ENCODE data around the gene TFDP2. TPM values are rescaled to one million over a fixed set of nuclear protein-coding genes. Genes with fewer than 3 reads are reported as not detected.
A peak's percentile ranks its signal among the peaks of the same experiment; 100 is the strongest.

TFDP2 gene
- total RNA-seq, 1 experiment from 2014 or later = 76.0 TPM

DNA sequence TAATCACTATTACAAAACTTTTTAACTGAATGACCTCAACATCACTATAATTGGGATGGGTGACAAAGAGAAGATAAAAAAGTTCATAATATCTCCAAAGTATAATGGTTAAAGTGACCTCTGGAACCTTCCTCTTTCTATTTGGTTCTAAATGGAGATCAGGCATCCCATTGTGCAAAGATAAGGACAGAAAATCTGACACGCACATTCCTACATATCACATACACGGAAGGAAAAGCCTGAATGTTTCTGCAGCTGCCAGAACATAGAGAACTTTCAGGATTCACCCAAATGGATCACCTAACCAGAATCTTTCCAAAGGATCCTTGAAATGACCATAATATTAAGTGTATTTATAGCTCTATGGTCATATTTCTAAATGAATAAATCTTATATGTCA is 128.2 kb downstream of the TFDP2 start:
- no peak overlapping the region for H2AK5ac ChIP-seq (ENCODE audit: insufficient read length, low read length)
- Mint-ChIP-seq H3K4me3 (no peak overlapping the region), H3K4me1 (peaks cover 7 to 22% of the 10 kb centered on the region in 2 experiments), H3K9me3 (no peaks in the 10 kb centered on the region), H3K27me3 (ENCODE audit: low read depth) (no peaks in the 10 kb centered on the region), H3K36me3 (ENCODE audit: insufficient read depth in 1 of 3, low read depth in 3 of 3) (peaks cover 7 to 33% (median 19%) of the 10 kb centered on the region in 3 experiments; a peak in 6 of 7 replicates), H3K27ac (peak overlapping the region in 1 of 3 experiments; percentile 62; a peak in 1 of 7 replicates)
- H3K4me2 ChIP-seq (ENCODE audit: insufficient read depth, insufficient read length, low read length) = no peak overlapping the region
- H2AFZ ChIP-seq (ENCODE audit: low read length) = no peak overlapping the region
- H4K20me1 ChIP-seq (ENCODE audit: control insufficient read depth, insufficient read depth, insufficient read length) = no peaks in the 10 kb centered on the region
- no peak for DNase-seq
- no peaks in the 10 kb centered on the region for H3K4me1 ChIP-seq (ENCODE audit: insufficient read depth, low read length)
- TF ChIP-seq, protein P1, sequence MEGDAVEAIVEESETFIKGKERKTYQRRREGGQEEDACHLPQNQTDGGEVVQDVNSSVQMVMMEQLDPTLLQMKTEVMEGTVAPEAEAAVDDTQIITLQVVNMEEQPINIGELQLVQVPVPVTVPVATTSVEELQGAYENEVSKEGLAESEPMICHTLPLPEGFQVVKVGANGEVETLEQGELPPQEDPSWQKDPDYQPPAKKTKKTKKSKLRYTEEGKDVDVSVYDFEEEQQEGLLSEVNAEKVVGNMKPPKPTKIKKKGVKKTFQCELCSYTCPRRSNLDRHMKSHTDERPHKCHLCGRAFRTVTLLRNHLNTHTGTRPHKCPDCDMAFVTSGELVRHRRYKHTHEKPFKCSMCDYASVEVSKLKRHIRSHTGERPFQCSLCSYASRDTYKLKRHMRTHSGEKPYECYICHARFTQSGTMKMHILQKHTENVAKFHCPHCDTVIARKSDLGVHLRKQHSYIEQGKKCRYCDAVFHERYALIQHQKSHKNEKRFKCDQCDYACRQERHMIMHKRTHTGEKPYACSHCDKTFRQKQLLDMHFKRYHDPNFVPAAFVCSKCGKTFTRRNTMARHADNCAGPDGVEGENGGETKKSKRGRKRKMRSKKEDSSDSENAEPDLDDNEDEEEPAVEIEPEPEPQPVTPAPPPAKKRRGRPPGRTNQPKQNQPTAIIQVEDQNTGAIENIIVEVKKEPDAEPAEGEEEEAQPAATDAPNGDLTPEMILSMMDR (conservative IDR thresholded peaks at IDR 0.05) = no peak
- H3K9me3 ChIP-seq (ENCODE audit: control insufficient read depth, low read depth, low read length) = no peaks in the 10 kb centered on the region
- no peak overlapping the region for H4K5ac ChIP-seq (ENCODE audit: insufficient read length, low read depth, low read length)
- H3K27me3 ChIP-seq (ENCODE audit: insufficient read depth, low read length) = no peaks in the 10 kb centered on the region
- H3K14ac ChIP-seq (ENCODE audit: insufficient read depth, low read length) = no peak overlapping the region
- H3K56ac ChIP-seq (ENCODE audit: insufficient read length, low read depth, low read length) = no peak overlapping the region
- no peak overlapping the region for H3K9ac ChIP-seq (ENCODE audit: extremely low read depth, insufficient read length, low read length)
- no peak overlapping the region for H2BK5ac ChIP-seq (ENCODE audit: insufficient read length, low read length)
- no peak overlapping the region for H3K18ac ChIP-seq (ENCODE audit: insufficient read length, low read depth, low read length)
- no CpG with 5 or more reads among the region's 2 CpGs for WGBS (ENCODE audit: extremely low coverage, insufficient read length, low lambda C conversion rate)
- H4K91ac ChIP-seq (ENCODE audit: insufficient read length, low read depth, low read length) = no peak overlapping the region
- peaks cover 7% of the 10 kb centered on the region for H3K79me1 ChIP-seq (ENCODE audit: insufficient read depth, low read depth, low read length, poor library complexity, severe bottlenecking)
- no peak overlapping the region for H3K4ac ChIP-seq (ENCODE audit: low read depth, low read length)
- H2BK20ac ChIP-seq (ENCODE audit: low read depth, low read length, poor library complexity, severe bottlenecking) = no peak overlapping the region
- no peak overlapping the region for H3K23ac ChIP-seq (ENCODE audit: insufficient read length, low read depth, low read length)
- H2BK12ac ChIP-seq (ENCODE audit: insufficient read length, low read depth, low read length) = no peak overlapping the region
- no peak overlapping the region for H2BK120ac ChIP-seq (ENCODE audit: low read depth, low read length, poor library complexity, severe bottlenecking)
- H2BK15ac ChIP-seq (ENCODE audit: low read depth, low read length) = no peak overlapping the region
- no peak overlapping the region for H4K8ac ChIP-seq (replicated peaks; ENCODE audit: insufficient read length, low read depth, low read length)
- peaks cover 2% of the 10 kb centered on the region; the same call in 1 of the 2 replicates for H3K79me2 ChIP-seq (ENCODE audit: insufficient read depth, low read length)
- H3K27ac ChIP-seq (ENCODE audit: insufficient read length, low read depth, low read length) = no peak overlapping the region
- H3T11ph ChIP-seq (ENCODE audit: low read length) = no peak overlapping the region
- H3K23me2 ChIP-seq (ENCODE audit: insufficient read length, low read depth, low read length, poor library complexity, severe bottlenecking) = no peaks in the 10 kb centered on the region
